ENCODE measurements around the gene COL5A3. TPM values are rescaled to one million over a fixed set of nuclear protein-coding genes. Genes with fewer than 3 reads are reported as not detected.

Gene COL5A3
- total RNA-seq, 6 donors from 2014 or later: 1.3 to 31.4 (median 11.2) TPM

GRCh38 chr19:10018263-10018662 lies 8.0 kb upstream of the COL5A3 start:
- TF ChIP-seq POLR2A (IDR thresholded peaks at IDR 0.05) (no peak), CTCF (IDR thresholded peaks at IDR 0.05) (no peak), EP300 (IDR thresholded peaks at IDR 0.05) (no peak), POLR2AphosphoS5 (IDR thresholded peaks at IDR 0.05) (no peak)
- no peaks in the 10 kb centered on the region for H3K4me1 ChIP-seq
- DNase-seq: no peak

GRCh38 chr19:10013834-10014618 lies 3.7 kb upstream of the COL5A3 start:
- Histone ChIP-seq H3K9me3 (no peaks in the 10 kb centered on the region), H3K4me3 (no peak overlapping the region), H3K27ac (no peak overlapping the region), H3K4me1 (peaks cover 7 to 18% (median 10%) of the 10 kb centered on the region in 4 donors), H3K36me3 (no peaks in the 10 kb centered on the region), H3K27me3 (peaks cover 0 to 20% (median 6%) of the 10 kb centered on the region in 4 donors)
- 35 to 38% methylated on average over 5 to 6 of the region's 6 CpGs for WGBS, 2 donors
- no peak for ATAC-seq (ENCODE audit: low FRiP score in 2 of 2)
- no peak for DNase-seq
- TF ChIP-seq POLR2A (IDR thresholded peaks at IDR 0.05) (no peak), POLR2AphosphoS5 (IDR thresholded peaks at IDR 0.05) (no peak), EP300 (IDR thresholded peaks at IDR 0.05) (no peak), CTCF (IDR thresholded peaks at IDR 0.05) (no peak)

More at GRCh38 chr19:10018263-10018662, 8.0 kb upstream of the COL5A3 start:
- Histone ChIP-seq H3K36me3 (no peaks in the 10 kb centered on the region), H3K27ac (no peak overlapping the region), H3K9me3 (no peaks in the 10 kb centered on the region), H3K4me3 (no peak overlapping the region), H3K27me3 (no peaks in the 10 kb centered on the region)
- 77 to 86% methylated on average over 3 of the region's 3 CpGs for WGBS, 2 donors
- no peak for ATAC-seq (ENCODE audit: low FRiP score in 2 of 2)

GRCh38 chr19:10013316-10013715 lies 3.0 kb upstream of the COL5A3 start, which contains the start of gene RDH8:
Gene RDH8, plus strand, starts transcription at chr19:10013483. Its CDS starts 15 bp downstream, at chr19:10013498.
- Histone ChIP-seq H3K9me3 (no peaks in the 10 kb centered on the region), H3K27me3 (peaks cover 0 to 20% (median 6%) of the 10 kb centered on the region in 4 donors), H3K4me1 (peaks cover 7 to 23% (median 10%) of the 10 kb centered on the region in 4 donors), H3K36me3 (no peaks in the 10 kb centered on the region), H3K4me3 (no peak within 1 kb of the TSS), H3K27ac (no peak within 1 kb of the TSS)
- no peak for DNase-seq
- TF ChIP-seq POLR2AphosphoS5 (IDR thresholded peaks at IDR 0.05): no peak
- no peak for TF ChIP-seq CTCF (IDR thresholded peaks at IDR 0.05)
- no peak for TF ChIP-seq POLR2A (IDR thresholded peaks at IDR 0.05)
- TF ChIP-seq EP300 (IDR thresholded peaks at IDR 0.05): no peak
- ATAC-seq (ENCODE audit: low FRiP score in 2 of 2): no peak
- 67 to 68% methylated on average over 4 to 10 of the region's 10 CpGs for WGBS, 2 donors

- Histone ChIP-seq H3K9me3 (no peaks in the 10 kb centered on the region), H3K36me3 (no peaks in the 10 kb centered on the region), H3K4me1 (peaks cover 7 to 25% (median 10%) of the 10 kb centered on the region in 4 donors), H3K27ac (no peak overlapping the region), H3K4me3 (no peak overlapping the region), H3K27me3 (peaks cover 0 to 20% (median 6%) of the 10 kb centered on the region in 4 donors)
- ATAC-seq (ENCODE audit: low FRiP score in 2 of 2) (no peak), DNase-seq (no peak)
- 0 to 29% methylated on average over 1 to 4 of the region's 7 CpGs for WGBS, 2 donors
- TF ChIP-seq POLR2A (IDR thresholded peaks at IDR 0.05): no peak
- no peak for TF ChIP-seq POLR2AphosphoS5 (IDR thresholded peaks at IDR 0.05)
- TF ChIP-seq EP300 (IDR thresholded peaks at IDR 0.05): no peak
Measured at GRCh38 chr19:10011974-10012373, 1.7 kb upstream of the COL5A3 start.

DNA sequence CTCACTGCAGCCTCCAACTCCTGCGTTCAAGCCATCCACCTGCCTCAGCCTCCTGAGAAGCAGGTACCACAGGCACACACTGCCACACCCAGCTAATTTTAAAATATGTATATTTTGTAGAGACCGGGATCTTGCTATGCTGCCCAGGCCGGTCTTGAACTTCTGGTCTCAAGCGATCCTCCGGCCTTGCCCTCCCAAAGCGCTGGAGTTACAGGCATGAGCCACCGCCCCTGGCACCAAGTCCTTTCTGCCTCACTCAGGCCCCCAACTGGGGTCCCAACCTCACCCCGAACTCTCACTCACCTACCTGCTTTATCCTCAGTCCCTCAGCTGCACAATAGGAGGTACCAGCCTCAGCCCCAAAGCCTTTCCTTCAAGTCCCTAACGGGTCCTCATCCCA lies 635 bp upstream of the COL5A3 start:
- H3K9me3 ChIP-seq: no peaks in the 10 kb centered on the region
- DNase-seq: no peak
- no peaks in the 10 kb centered on the region for H3K36me3 ChIP-seq
- H3K27me3 ChIP-seq: peaks cover 0 to 20% (median 6%) of the 10 kb centered on the region in 4 donors
- TF ChIP-seq CTCF (IDR thresholded peaks at IDR 0.05) (no peak), EP300 (IDR thresholded peaks at IDR 0.05) (no peak), POLR2A (IDR thresholded peaks at IDR 0.05) (no peak)
- no peak overlapping the region for H3K27ac ChIP-seq
- peak overlapping the region in 1 of 4 donors; percentile 56 for H3K4me3 ChIP-seq
- 85 to 89% methylated on average over 9 of the region's 9 CpGs for WGBS, 2 donors
- ATAC-seq (ENCODE audit: low FRiP score in 2 of 2): no peak
- H3K4me1 ChIP-seq: peaks cover 10 to 25% (median 10%) of the 10 kb centered on the region in 4 donors

Data from upper lobe of left lung (tissue), 6 donors.